Esophagus muscularis mucosa (tissue), 4 donors: Measurements from ENCODE around the gene S100Z. TPM values are rescaled to one million over a fixed set of nuclear protein-coding genes. Genes with fewer than 3 reads are reported as not detected.

Experiments used
- DNase-seq: peaks from one replicate; pipeline ENCODE4 v3.0.0-alpha.2; 2017; ENCODE audit errors: extremely low spot score
- H3K27ac ChIP-seq, 4 donors: fragments of 200-600 bp; sonication (generic); replicated peaks in 1 of 4; 1 replicate in 3 of 4; 2 replicates in 1 of 4; pipeline ENCODE4 v1.5.1; 2016 to 2019; ENCODE audit warnings: mild to moderate bottlenecking in 1 of 4
- H3K27me3 ChIP-seq, 4 donors: fragments of 200-600 bp; sonication (generic); one replicate each; pipeline versions ENCODE4 v1.5.1 to v1.6.0; 2016 to 2019
- H3K36me3 ChIP-seq, 4 donors: fragments of 200-600 bp; sonication (generic); one replicate each; pipeline ENCODE4 v1.5.1; 2016 to 2019
- H3K4me1 ChIP-seq, 4 donors: fragments of 200-600 bp; sonication (generic); one replicate each; pipeline ENCODE4 v1.5.1; 2016 to 2019
- H3K4me3 ChIP-seq, 4 donors: fragments of 200-600 bp; sonication (generic); 1 replicate in 2 of 4; 2 replicates in 2 of 4; pipeline ENCODE4 v1.5.1; 2016 to 2019; ENCODE audit warnings: mild to moderate bottlenecking in 4 of 4, moderate library complexity in 1 of 4
- H3K9me3 ChIP-seq, 4 donors: fragments of 200-600 bp; sonication (generic); 1 replicate in 3 of 4; 2 replicates in 1 of 4; pipeline ENCODE4 v1.5.1; 2016 to 2019
- CTCF ChIP-seq, 3 experiments: fragments of 200-600 bp in 2 of 3; fragments of 450-650 bp in 1 of 3; sonication (generic) in 2 of 3; IDR thresholded peaks; one replicate each; pipeline ENCODE4 v1.5.1; 2017 to 2019; ENCODE audit warnings: antibody characterized with exemption in 3 of 3, mild to moderate bottlenecking in 2 of 3, moderate library complexity in 1 of 3
- EP300 ChIP-seq: sonication (generic); formaldehyde crosslinking; IDR thresholded peaks from one replicate; pipeline ENCODE4 v1.6.1; 2017; ENCODE audit warnings: antibody characterized with exemption
- POLR2A ChIP-seq: fragments of 450-650 bp; IDR thresholded peaks from one replicate; pipeline ENCODE4 v1.6.1; 2017; ENCODE audit warnings: antibody characterized with exemption, moderate library complexity, mild to moderate bottlenecking, low read depth
- POLR2AphosphoS5 ChIP-seq, 2 donors: sonication (generic); formaldehyde crosslinking; IDR thresholded peaks; one replicate each; pipeline ENCODE4 v1.6.1; 2017; ENCODE audit warnings: antibody characterized with exemption in 2 of 2
- WGBS: methylation state at CpG from one replicate; pipeline ENCODE4 v1.1.5; 2018; 5-methylcytosine and 5-hydroxymethylcytosine counted together
- intact Hi-C: fragments of 100-400 bp; cut with DNase I; formaldehyde crosslinking; loops from one replicate; pipeline ENCODE4 v1.15.1; 2023
- small RNA-seq, 3 donors: library from RNA; depleted of rRNA; stranded (forward); fragments of <200 nt; gene quantifications; one replicate each; pipeline ENCODE3, GENCODE V24; 2016
- total RNA-seq, 4 donors: library from RNA; depleted of rRNA; stranded (reverse); fragments of >200 nt; gene quantifications; one replicate each; pipeline versions ENCODE4 v1.1.0 to v1.2.1, GENCODE V29; 2016

Gene S100Z
- total RNA-seq, 4 donors from 2014 or later, result not detected

DNA sequence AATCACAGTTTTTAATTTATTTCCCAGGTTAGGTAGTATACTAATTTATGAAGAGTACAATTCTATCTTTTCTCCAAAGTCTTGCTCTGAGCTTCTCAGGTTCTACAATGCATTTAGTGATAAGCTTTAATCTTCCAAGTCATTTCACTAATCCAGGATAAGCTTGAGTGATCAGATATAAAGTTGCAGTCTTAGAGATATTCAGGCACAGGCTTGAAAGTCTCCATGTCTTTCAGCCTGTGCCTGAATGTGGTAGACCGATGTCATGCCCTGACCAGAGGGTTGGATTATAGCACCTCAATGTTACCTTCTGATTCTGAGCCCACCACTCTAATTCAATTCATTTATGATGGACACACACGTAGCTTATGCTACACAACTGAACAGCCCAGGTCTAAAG is 106.2 kb downstream of the S100Z start:
- Histone ChIP-seq H3K4me1 (peaks cover 6 to 16% (median 9%) of the 10 kb centered on the region in 4 donors), H3K27me3 (peaks cover 0 to 25% (median 16%) of the 10 kb centered on the region in 4 donors), H3K4me3 (no peak overlapping the region), H3K27ac (no peak overlapping the region), H3K9me3 (no peaks in the 10 kb centered on the region), H3K36me3 (no peaks in the 10 kb centered on the region)
- DNase-seq, result no peak
- intact Hi-C loops, result no loop called here
- no peak for TF ChIP-seq EP300
- TF ChIP-seq POLR2A, result no peak
- TF ChIP-seq CTCF (IDR thresholded peaks at IDR 0.05), result no peak
- TF ChIP-seq POLR2AphosphoS5 (IDR thresholded peaks at IDR 0.05), result no peak
- WGBS, result 88% methylated on average over 2 of the region's 2 CpGs

DNA sequence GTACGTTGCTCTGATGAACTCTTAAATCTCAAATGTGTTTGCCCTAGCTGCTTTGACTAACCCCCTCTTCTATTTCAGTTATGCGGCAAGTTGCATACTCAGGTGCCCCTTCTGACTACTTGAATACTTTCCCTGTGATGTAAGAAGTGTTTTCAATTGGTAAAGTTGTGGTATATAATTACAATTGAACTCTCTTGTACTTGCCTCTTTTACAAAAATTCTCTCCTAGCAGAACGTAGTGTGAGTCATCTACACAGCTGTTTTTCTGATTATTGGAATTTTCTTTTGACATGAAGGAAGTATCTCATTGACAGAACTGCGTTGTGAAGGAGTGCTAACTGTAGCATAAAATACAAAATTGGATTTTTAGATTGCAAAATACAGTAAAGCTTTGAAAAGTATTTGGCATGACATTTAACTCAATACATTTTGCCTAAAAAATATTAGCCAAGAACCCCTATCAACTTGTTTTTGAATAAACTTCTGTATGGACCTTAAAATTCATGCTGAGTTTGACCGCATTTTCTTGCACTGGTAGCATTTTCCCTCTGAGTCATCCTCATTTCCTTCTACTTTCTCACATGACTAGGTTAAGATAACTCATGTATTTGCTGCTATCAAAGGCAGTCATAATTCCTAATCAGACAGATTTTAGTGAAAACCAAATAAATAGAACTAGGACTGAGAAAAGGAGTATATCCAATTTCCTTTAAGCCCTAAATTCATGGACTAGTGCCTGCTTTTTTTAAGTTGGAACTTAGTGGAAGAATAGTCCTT is 109.4 kb downstream of the S100Z start:
- Histone ChIP-seq H3K4me1 (peaks cover under 1 to 4% (median under 1%) of the 10 kb centered on the region in 4 donors), H3K27me3 (peaks cover 0 to 9% (median 3%) of the 10 kb centered on the region in 4 donors), H3K27ac (no peak overlapping the region), H3K4me3 (no peak overlapping the region), H3K36me3 (no peaks in the 10 kb centered on the region), H3K9me3 (no peaks in the 10 kb centered on the region)
- DNase-seq, result no peak
- WGBS, result 52% methylated on average over 5 of the region's 5 CpGs
- intact Hi-C loops, result no loop called here
- TF ChIP-seq EP300 (no peak), CTCF (IDR thresholded peaks at IDR 0.05) (no peak), POLR2A (no peak), POLR2AphosphoS5 (IDR thresholded peaks at IDR 0.05) (no peak)

- no peak overlapping the region for H3K27ac ChIP-seq
- WGBS, result 84% methylated on average over 3 of the region's 3 CpGs
- H3K36me3 ChIP-seq, result no peaks in the 10 kb centered on the region
- no peak for DNase-seq
- H3K4me1 ChIP-seq, result no peaks in the 10 kb centered on the region
- no peaks in the 10 kb centered on the region for H3K9me3 ChIP-seq
- no peak for TF ChIP-seq CTCF (IDR thresholded peaks at IDR 0.05)
- no peak for TF ChIP-seq POLR2A
- no peak for TF ChIP-seq POLR2AphosphoS5 (IDR thresholded peaks at IDR 0.05)
- TF ChIP-seq EP300, result no peak
- H3K4me3 ChIP-seq, result no peak overlapping the region
- intact Hi-C loops, result no loop called here
- H3K27me3 ChIP-seq, result no peaks in the 10 kb centered on the region
Measured at GRCh38 chr5:76960004-76960625, 110.3 kb downstream of the S100Z start.

DNA sequence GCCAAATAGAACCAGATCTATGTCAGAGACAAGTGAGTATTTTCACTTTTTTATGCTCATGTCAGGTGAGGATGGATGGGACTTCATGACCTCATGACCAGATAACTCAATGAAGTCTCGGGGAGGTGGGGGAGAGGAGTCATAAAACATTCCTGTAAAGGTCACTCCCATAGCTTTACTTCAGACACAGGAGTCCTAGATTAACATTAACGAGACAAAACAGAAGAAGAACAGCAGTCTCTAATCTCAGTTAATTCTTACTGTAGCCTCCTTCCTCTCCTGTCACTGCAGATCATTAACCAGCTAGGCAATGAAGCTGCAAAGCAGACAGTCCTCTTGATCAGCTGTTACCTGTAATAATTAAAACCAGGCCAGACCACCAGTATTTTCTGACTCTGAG is 114.2 kb downstream of the S100Z start:
- Histone ChIP-seq H3K27me3 (no peaks in the 10 kb centered on the region), H3K9me3 (no peaks in the 10 kb centered on the region), H3K36me3 (no peaks in the 10 kb centered on the region), H3K4me1 (no peaks in the 10 kb centered on the region), H3K27ac (no peak overlapping the region), H3K4me3 (no peak overlapping the region)
- no peak for DNase-seq
- intact Hi-C loops, result no loop called here
- WGBS, result 56% methylated on average over 2 of the region's 2 CpGs
- TF ChIP-seq CTCF (IDR thresholded peaks at IDR 0.05) (no peak), POLR2AphosphoS5 (IDR thresholded peaks at IDR 0.05) (no peak)

Small RNAs within 50 kb of the gene (small RNA-seq; reads per million reads assigned to genes)
- gene RN7SL208P (0 reads per million in 3 donors), gene RNU6ATAC36P (0 reads per million in 3 donors)

Other genes starting within 250 kb of the S100Z start
- 1 to 10 TPM; 2.8 to 7.1 (median 4.6) TPM for gene F2RL2, start 226.6 kb upstream of the S100Z start, total RNA-seq
- gene F2R, start 133.9 kb upstream of the S100Z start, total RNA-seq, result 10 to 100 TPM; 12.1 to 14.1 (median 13.9) TPM
- gene F2RL1, start 31.0 kb upstream of the S100Z start, total RNA-seq, result 1 to 10 TPM in 2 of 4 donors, under 1 TPM in 2; 0.26 to 1.3 (median 0.85) TPM
- gene CRHBP, start 103.0 kb downstream of the S100Z start, total RNA-seq, result 1 to 10 TPM in 1 of 4 donors, under 1 TPM in 2, not detected in 1; 0.52 to 1.8 (median 0.84) TPM
- 10 to 100 TPM; 16.4 to 25.0 (median 22.7) TPM for gene AGGF1, start 180.4 kb downstream of the S100Z start, total RNA-seq
- 10 to 100 TPM in 2 of 4 donors, 1 to 10 TPM in 2; 5.4 to 15.0 (median 8.9) TPM for gene ZBED3, start 237.3 kb downstream of the S100Z start, total RNA-seq